Right cardiac atrium (tissue), 5 donors: ENCODE data around the gene THAP7. TPM values are rescaled to one million over a fixed set of nuclear protein-coding genes. Genes with fewer than 3 reads are reported as not detected.

Experiments
- ATAC-seq, 2 donors: fragments of 200-7000 bp; cut with Tn5 transposase; one replicate each; pipeline versions ENCODE4 v1.8.0 to v1.9.1; 2020; ENCODE audit warnings: moderate library complexity in 2 of 2, mild to moderate bottlenecking in 1 of 2
- DNase-seq, 3 donors: peaks; one replicate each; pipeline ENCODE4 v3.0.0-alpha.2; 2020
- H3K27ac ChIP-seq: one replicate; pipeline ENCODE4 v1.5.1; 2013; ENCODE audit warnings: mild to moderate bottlenecking, low read length, control low read depth, moderate library complexity
- H3K27me3 ChIP-seq: one replicate; pipeline ENCODE4 v1.6.1; 2013; ENCODE audit not compliant: control insufficient read depth, insufficient read depth
- H3K4me1 ChIP-seq: one replicate; pipeline ENCODE4 v1.6.1; 2013; ENCODE audit warnings: low read length; ENCODE audit not compliant: control insufficient read depth, insufficient read depth
- H3K4me3 ChIP-seq: one replicate; pipeline ENCODE4 v1.5.1; 2013; ENCODE audit warnings: low read length, control low read depth
- H3K9me3 ChIP-seq: one replicate; pipeline ENCODE4 v1.6.1; 2013; ENCODE audit warnings: low read length; ENCODE audit not compliant: control insufficient read depth
- WGBS: extraction: QIAGEN DNeasy Blood & Tissue Kit; methylation state at CpG from one replicate; pipeline ENCODE4 v1.1.7; 2013; 5-methylcytosine and 5-hydroxymethylcytosine counted together
- intact Hi-C, 4 donors: fragments of 100-400 bp; cut with DNase I; formaldehyde crosslinking; loops; one replicate each; pipeline versions ENCODE4 v1.11.0 to v1.14.0; 2022 to 2023
- polyA plus RNA-seq: library from polyadenylated mRNA; stranded (reverse); fragments of 200-250 nt; gene quantifications from one replicate; pipeline ENCODE4 v1.2.3, GENCODE V29; 2013
- total RNA-seq, 4 donors: library from RNA; stranded (reverse); fragmentation: NEBNext Ultra II Directional; extraction: Animal tissue kit (Norgen Biotek cat#: 25700); gene quantifications; one replicate each; pipeline ENCODE4 v1.2.1, GENCODE V29; 2021
- donor health status: healthy with polysubstance abuse.
- donor health status: DM: no; HTN: yes; CAD: no.
- donor health status: DM: no; HTN: no; CAD: no.
- donor health status: DM: no; HTN: yes; CAD: no; lungs with severe emphysema.
- donor health status: DM: yes; HTN: yes; CAD: no.

Gene THAP7
- total and polyA plus RNA-seq, 5 donors: 23.2 to 38.2 (median 23.9) TPM

DNA sequence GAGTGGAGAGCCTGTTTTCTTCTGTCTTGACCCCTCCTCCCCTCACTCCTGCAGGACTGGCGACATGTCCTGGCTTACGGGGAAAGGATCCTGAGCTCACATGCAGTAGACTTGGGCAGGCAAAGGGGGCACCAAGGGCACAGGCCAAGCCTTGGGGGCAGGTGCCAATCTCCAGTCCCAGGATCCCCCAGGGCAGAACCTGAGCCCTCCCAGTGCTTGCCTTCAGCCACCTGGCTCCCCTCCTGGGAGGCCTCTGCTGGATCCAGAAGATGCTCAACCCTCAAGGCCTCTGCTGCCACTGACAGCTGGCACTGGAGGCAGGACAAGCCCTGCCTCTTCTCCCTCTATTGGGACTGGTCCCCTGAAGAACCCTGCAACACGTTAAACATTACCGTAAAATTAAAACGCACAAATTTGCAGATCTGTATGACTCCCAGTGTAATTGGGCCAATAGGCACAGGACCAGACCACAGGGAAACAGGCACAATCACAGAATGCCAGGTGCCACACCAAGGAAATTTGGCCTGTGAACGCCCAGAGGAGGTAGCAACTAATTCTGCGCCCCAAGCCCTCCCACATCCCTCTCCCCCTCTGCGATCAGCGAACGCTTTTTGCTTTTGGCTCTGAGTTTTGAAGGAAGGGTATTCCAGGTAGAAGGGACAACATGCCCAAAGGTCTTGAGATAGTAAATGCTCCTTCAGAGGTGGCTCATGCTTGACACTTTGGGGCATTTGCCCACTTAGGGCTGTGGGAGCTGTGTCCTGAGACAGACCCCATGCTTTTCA lies 20.8 kb downstream of the THAP7 start:
- no peaks in the 10 kb centered on the region for H3K27me3 ChIP-seq
- no peak for ATAC-seq

DNA sequence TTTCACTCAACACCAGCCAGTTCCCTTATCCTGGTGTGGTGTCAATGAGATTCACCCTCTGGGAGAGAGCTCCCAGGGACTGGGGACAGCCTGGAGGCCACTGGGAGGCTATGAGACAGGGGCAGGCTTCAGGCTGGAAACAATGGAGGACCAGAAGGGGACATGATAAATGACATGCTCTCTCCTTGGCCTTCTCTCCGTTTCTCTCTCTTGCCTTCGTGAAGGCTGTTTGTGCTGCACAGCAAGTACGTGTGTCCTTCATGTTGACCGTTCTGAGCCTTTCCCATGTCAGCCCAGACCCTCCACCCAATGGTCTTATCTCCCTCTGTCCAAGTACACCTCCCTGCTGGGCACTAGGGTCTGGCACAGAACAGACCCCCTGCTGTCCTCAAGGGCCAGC lies 21.4 kb downstream of the THAP7 start:
- Histone ChIP-seq H3K27ac (no peak overlapping the region), H3K4me3 (no peak overlapping the region), H3K4me1 (peaks cover 5% of the 10 kb centered on the region), H3K27me3 (no peaks in the 10 kb centered on the region), H3K9me3 (no peaks in the 10 kb centered on the region)
- intact Hi-C loops: loop anchor here in 2 of 4 donors (5.0 to 10.0 kb wide), 2 partner anchors 63 to 116 kb away; partner anchors contain the start of gene CRKL (in 1 of the 2)
- DNase-seq (no peak), ATAC-seq (no peak)
- 88% methylated on average over 4 of the region's 4 CpGs for WGBS

More for the DNA sequence above, 20.8 kb downstream of the THAP7 start:
- H3K9me3 ChIP-seq: no peaks in the 10 kb centered on the region
- intact Hi-C loops: loop anchor here in 2 of 4 donors (5.0 to 10.0 kb wide), 2 partner anchors 64 to 116 kb away; partner anchors contain the start of gene CRKL (in 1 of the 2)
- DNase-seq: no peak
- 64% methylated on average over 10 of the region's 10 CpGs for WGBS
- peak overlapping the region; percentile 94 for H3K27ac ChIP-seq
- H3K4me3 ChIP-seq: peak overlapping the region; percentile 76
- H3K4me1 ChIP-seq: peaks cover 5% of the 10 kb centered on the region

DNA sequence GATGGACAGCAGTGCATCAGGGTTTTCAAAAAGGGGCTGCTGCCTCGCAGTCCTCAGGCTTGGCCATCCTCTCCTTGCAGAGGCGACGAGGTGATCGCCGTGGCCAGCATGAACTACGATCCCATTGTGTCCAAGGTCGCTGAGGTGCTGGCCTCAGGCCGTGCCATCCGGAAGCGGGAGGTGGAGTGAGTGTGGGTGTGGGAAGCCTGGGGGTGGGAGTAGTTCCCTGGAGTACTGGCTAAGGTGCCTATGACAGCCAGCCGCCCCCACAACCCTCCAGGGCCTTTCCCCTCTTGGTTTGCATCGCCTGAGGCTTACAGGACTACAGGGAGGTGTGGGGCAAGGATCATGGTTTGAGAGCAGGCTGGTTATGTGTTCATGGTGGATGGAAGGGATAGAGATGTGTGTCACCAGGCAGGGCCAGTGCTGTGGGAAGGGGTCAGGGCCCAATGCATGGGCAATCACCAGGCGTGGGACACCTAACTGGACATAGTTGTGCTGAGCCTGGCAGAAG lies 21.9 kb downstream of the THAP7 start:
- no peaks in the 10 kb centered on the region for H3K27me3 ChIP-seq
- ATAC-seq (no peak), DNase-seq (peak in 1 of 3 donors; percentile 55)
- no peak overlapping the region for H3K4me3 ChIP-seq
- H3K9me3 ChIP-seq: no peaks in the 10 kb centered on the region
- 40% methylated on average over 13 of the region's 13 CpGs for WGBS
- intact Hi-C loops: loop anchor here in 2 of 4 donors (5.0 to 10.0 kb wide), 2 partner anchors 63 to 115 kb away; partner anchors contain the start of gene CRKL (in 1 of the 2)
- H3K27ac ChIP-seq: no peak overlapping the region
- H3K4me1 ChIP-seq: peaks cover 5% of the 10 kb centered on the region

DNA sequence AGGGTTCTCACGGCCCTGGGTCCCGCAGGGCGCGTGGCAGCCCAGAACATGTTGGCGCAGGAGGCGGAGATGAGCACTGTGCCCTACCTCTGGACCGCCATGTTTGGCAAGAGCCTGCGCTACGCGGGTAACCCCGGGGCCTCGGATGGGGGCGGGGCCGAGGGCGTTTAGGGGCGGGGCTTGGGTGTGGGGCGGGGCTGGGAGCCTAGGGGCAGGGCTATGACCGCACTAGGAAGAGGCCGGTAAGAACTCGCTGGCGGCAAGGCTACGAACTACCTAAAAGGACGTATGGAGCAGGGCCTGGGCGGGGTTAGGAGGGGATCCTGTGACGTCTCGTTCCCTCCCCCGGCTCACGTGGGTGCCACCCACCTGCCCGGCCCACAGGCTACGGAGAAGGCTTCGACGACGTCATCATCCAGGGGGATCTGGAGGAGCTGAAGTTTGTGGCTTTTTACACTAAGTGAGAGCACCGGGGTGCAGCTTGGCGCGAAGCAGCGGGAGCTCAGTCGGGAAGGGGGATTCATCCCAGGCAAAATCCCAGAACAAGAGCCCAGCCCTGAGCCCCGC lies 22.6 kb downstream of the THAP7 start:
- H3K4me1 ChIP-seq: peaks cover 5% of the 10 kb centered on the region
- H3K9me3 ChIP-seq: no peaks in the 10 kb centered on the region
- H3K27ac ChIP-seq: no peak overlapping the region
- no peak overlapping the region for H3K4me3 ChIP-seq
- no peaks in the 10 kb centered on the region for H3K27me3 ChIP-seq
- ATAC-seq (peak; percentile 56 to 75), DNase-seq (peak; percentile 83 to 88 (median 87))
- WGBS: 10% methylated on average over 39 of the region's 39 CpGs
- intact Hi-C loops: no loop called here

DNA sequence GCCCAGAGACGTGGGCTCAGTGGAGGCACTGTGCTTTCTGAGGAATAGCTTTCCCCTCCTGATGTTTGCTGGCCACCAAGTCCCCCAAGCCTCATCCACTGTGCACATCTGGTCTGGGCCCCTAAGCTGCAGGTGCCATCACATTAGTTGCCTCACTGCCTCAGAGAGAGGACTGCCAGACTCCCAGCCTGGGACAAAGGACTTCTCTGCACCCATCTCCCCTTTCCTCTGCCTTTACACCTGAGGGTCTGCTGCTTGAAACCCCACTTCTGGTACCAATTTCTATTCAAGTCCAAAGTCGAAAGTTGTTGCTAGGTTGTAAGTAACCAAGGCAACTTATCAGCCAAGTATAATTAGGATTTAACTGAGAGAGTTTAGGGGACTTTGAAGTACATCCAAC lies 23.5 kb downstream of the THAP7 start:
- Histone ChIP-seq H3K27ac (no peak overlapping the region), H3K4me1 (peaks cover 5% of the 10 kb centered on the region), H3K9me3 (no peaks in the 10 kb centered on the region), H3K27me3 (no peaks in the 10 kb centered on the region), H3K4me3 (no peak overlapping the region)
- intact Hi-C loops: no loop called here
- no peak for ATAC-seq
- WGBS: 88% methylated on average over 2 of the region's 2 CpGs
- DNase-seq: no peak

DNA sequence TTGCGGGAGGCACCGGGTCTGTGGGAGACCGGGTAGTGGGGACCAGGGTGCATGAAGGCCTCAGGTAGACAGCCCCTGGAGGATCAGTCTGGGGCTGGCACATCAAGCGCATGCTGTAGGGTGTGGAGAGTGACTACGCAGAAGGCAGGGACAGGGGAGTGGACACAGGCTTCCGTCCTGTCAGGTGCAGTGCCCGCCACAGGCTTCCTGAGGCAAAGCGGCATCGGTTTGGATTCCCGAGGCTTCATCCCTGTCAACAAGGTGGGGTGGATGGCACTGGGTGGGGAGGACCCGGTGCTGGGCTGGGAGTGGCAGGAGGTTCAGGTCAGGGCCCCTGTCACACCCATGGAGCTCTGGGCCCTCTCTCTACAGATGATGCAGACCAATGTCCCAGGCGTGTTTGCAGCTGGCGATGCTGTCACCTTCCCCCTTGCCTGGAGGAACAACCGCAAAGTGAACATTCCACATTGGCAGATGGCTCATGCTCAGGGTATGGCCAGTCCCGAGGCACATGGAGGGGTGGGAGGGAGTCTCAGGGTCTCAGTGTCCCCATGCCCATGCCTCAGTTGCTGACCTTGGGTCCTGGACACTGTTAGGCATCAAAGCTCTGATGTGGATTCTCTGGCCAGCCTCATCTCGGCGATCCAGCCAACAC lies 24.3 kb downstream of the THAP7 start:
- intact Hi-C loops: no loop called here
- no peaks in the 10 kb centered on the region for H3K27me3 ChIP-seq
- DNase-seq (no peak), ATAC-seq (no peak)
- peaks cover 3% of the 10 kb centered on the region for H3K4me1 ChIP-seq
- no peak overlapping the region for H3K27ac ChIP-seq
- H3K9me3 ChIP-seq: no peaks in the 10 kb centered on the region
- 85% methylated on average over 17 of the region's 17 CpGs for WGBS
- H3K4me3 ChIP-seq: no peak overlapping the region

DNA sequence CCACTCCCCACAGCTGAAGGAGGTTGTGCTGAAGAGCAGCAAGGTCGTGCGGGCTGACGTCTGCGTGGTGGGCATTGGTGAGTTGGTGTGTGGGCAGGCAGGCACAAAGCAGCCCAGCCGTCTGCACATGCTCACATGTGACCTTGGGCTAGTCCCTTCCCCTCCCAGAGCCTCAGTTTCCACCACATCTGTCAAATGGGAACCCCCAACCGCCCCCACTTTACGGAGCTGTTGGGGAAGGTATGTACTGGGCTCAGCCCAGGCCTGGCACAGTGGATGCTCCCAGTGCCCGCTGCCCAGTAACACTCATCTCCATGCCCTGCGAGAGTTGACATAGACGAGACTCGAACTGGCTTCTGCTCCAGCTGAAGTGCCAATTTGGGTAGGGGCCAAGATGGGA lies 24.9 kb downstream of the THAP7 start:
- intact Hi-C loops: no loop called here
- Histone ChIP-seq H3K4me1 (peaks cover 3% of the 10 kb centered on the region), H3K27ac (no peak overlapping the region), H3K9me3 (no peaks in the 10 kb centered on the region), H3K4me3 (no peak overlapping the region), H3K27me3 (no peaks in the 10 kb centered on the region)
- WGBS: 79% methylated on average over 11 of the region's 11 CpGs
- ATAC-seq (no peak), DNase-seq (no peak)

DNA sequence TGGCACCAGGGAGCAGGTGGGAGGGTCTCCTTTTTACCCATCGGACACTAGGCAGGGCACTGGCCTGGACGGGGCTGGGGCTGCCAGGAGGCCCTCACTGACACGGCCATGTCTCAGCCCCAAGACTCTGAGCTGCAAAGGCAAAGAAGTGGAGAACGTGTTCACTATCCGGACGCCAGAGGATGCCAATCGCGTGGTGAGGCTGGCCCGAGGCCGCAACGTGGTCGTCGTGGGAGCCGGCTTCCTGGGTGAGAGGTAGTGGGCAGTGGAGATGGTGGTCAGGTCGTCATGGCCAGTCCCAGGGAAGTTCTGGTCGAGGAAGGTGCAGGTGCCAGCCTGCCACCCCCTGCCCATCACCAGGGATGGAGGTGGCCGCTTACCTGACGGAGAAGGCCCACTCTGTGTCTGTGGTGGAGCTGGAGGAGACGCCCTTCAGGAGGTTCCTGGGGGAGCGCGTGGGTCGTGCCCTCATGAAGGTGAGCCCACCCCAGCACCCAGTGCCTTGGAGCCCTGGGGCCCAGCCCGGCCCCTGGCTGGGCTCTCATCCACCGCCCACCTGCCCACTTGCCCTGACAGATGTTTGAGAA lies 25.5 kb downstream of the THAP7 start:
- peaks cover 3% of the 10 kb centered on the region for H3K4me1 ChIP-seq
- no peak overlapping the region for H3K27ac ChIP-seq
- intact Hi-C loops: no loop called here
- H3K9me3 ChIP-seq: no peaks in the 10 kb centered on the region
- DNase-seq (peak in 1 of 3 donors; percentile 45), ATAC-seq (no peak)
- 82% methylated on average over 24 of the region's 24 CpGs for WGBS
- H3K4me3 ChIP-seq: no peak overlapping the region
- H3K27me3 ChIP-seq: no peaks in the 10 kb centered on the region

DNA sequence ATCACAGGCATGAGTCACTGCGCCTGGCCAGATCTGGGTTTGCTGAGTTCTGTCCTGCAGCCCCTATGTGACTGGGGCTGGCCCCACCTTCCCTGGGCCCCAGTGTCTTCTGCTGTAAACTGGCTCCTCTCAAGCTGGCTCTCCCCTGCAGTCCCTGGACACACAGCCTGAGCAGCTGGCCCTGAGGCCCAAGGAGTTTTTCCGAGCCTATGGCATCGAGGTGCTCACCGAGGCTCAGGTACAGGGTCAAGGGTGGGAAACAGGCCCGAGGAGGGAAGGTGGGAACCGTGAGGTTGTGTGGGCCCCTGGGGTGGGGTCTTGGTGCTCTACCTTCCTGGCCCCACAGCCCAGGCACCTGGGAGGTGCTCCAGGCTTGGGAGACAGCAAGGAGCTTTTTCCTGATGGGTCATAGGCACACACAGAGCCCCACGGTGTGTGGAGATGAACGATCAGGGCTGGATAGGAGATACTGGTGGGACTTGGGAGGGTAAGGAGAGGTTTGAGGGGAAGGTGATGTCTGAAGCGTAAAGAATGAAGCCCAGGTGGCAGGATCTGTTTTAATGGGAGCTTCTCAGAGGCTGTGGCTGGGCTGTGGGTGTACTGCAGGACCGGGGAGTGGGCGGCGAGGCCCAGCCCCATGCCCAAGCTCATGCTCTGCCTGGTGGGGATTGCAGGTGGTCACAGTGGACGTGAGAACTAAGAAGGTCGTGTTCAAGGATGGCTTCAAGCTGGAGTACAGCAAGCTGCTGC lies 26.2 kb downstream of the THAP7 start:
- H3K4me3 ChIP-seq: no peak overlapping the region
- DNase-seq (peak in 1 of 3 donors; percentile 28), ATAC-seq (no peak)
- 77% methylated on average over 14 of the region's 14 CpGs for WGBS
- no peaks in the 10 kb centered on the region for H3K27me3 ChIP-seq
- intact Hi-C loops: no loop called here
- peaks cover 3% of the 10 kb centered on the region for H3K4me1 ChIP-seq
- H3K9me3 ChIP-seq: no peaks in the 10 kb centered on the region
- H3K27ac ChIP-seq: no peak overlapping the region

DNA sequence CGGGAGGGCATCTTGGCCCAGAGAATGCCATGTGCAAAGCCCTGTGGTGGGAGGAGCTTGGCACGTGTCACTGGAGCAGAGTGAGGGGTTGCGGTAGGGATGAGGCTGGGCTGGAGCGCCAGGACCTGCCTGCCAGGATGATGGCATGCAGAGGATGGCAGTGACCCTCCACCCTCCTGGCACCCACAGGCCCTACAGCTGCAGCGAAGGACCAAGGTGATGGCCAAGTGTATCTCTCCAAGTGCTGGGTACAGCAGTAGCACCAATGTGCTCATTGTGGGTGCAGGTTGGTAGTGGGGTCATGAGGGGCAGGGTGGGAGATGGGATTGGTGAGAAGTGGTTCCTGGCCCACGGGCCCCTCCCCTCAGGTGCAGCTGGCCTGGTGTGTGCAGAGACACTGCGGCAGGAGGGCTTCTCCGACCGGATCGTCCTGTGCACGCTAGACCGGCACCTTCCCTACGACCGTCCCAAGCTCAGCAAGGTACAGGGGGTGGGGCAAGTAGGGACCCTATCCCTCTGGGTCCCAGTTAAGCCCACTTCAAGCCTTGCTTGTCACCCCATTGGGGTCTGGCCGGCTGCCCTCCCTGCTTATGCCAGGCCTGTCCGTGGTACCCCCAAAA lies 27.5 kb downstream of the THAP7 start:
- intact Hi-C loops: no loop called here
- Histone ChIP-seq H3K4me3 (no peak overlapping the region), H3K27me3 (no peaks in the 10 kb centered on the region), H3K27ac (no peak overlapping the region), H3K4me1 (no peaks in the 10 kb centered on the region), H3K9me3 (no peaks in the 10 kb centered on the region)
- peak; percentile 10 to 49 (median 37) for DNase-seq
- no peak for ATAC-seq
- 78% methylated on average over 16 of the region's 16 CpGs for WGBS
